GM10847 (cell line): ENCODE measurements around the gene NPC1L1.

ENCODE experiments used
- POLR2A ChIP-seq: IDR thresholded peaks from 2 replicates; pipeline ENCODE4 v1.6.1; 2011; ENCODE audit not compliant: insufficient read length; ENCODE audit errors: extremely low read depth

Gene NPC1L1

GRCh38 chr7:44568771-44569560 lies 27.8 kb upstream of the NPC1L1 start:
- TF ChIP-seq POLR2A, result no peak

GRCh38 chr7:44567884-44568283 lies 26.8 kb upstream of the NPC1L1 start:
- no peak for TF ChIP-seq POLR2A

- no peak for TF ChIP-seq POLR2A
These were observed 25.6 kb upstream of the NPC1L1 start for GRCh38 chr7:44566680-44567079.

- no peak for TF ChIP-seq POLR2A
These were observed 24.8 kb upstream of the NPC1L1 start for GRCh38 chr7:44565795-44566559.

- TF ChIP-seq POLR2A, result no peak
These were observed 24.1 kb upstream of the NPC1L1 start for GRCh38 chr7:44565097-44565794.

GRCh38 chr7:44564606-44565005 lies 23.5 kb upstream of the NPC1L1 start:
- TF ChIP-seq POLR2A, result no peak

- no peak for TF ChIP-seq POLR2A
These were observed 22.1 kb upstream of the NPC1L1 start for GRCh38 chr7:44563171-44563679.

- TF ChIP-seq POLR2A, result no peak
These were observed 21.0 kb upstream of the NPC1L1 start for GRCh38 chr7:44561962-44562621.

- TF ChIP-seq POLR2A, result no peak
These were observed 20.4 kb upstream of the NPC1L1 start for GRCh38 chr7:44561481-44561880.

- no peak for TF ChIP-seq POLR2A
These were observed 18.4 kb upstream of the NPC1L1 start for GRCh38 chr7:44559485-44559884.

- TF ChIP-seq POLR2A, result no peak
These were observed 16.4 kb upstream of the NPC1L1 start for GRCh38 chr7:44557485-44557884.

- no peak for TF ChIP-seq POLR2A
These were observed 14.2 kb upstream of the NPC1L1 start for GRCh38 chr7:44555350-44555749.

- TF ChIP-seq POLR2A, result no peak
These were observed 8.3 kb upstream of the NPC1L1 start for GRCh38 chr7:44549457-44549856.

GRCh38 chr7:44548893-44549292 lies 7.8 kb upstream of the NPC1L1 start:
- no peak for TF ChIP-seq POLR2A

- no peak for TF ChIP-seq POLR2A
These were observed 6.6 kb upstream of the NPC1L1 start for GRCh38 chr7:44547536-44548231.
